Measurements from ENCODE around the gene RAB36.

RAB36 gene

GRCh38 chr22:23153994-23154393, 8.7 kb downstream of the RAB36 start:
- no peaks in the 10 kb centered on the region for H3K27me3 ChIP-seq (ENCODE audit: insufficient read depth, low read length, poor library complexity, severe bottlenecking)
- no peak for TF ChIP-seq CTCF (conservative IDR thresholded peaks at IDR 0.05; ENCODE audit: low read length)
- TF ChIP-seq EZH2phosphoT487 (IDR thresholded peaks at IDR 0.05; ENCODE audit: borderline replicate concordance) = no peak
- H3K9ac ChIP-seq (ENCODE audit: low read depth, low read length, poor library complexity, severe bottlenecking) = no peak overlapping the region

GRCh38 chr22:23154461-23154860, 9.2 kb downstream of the RAB36 start:
- no peak overlapping the region for H2AFZ ChIP-seq (ENCODE audit: low read length)
- H4K20me1 ChIP-seq (ENCODE audit: insufficient read depth, low read length, poor library complexity, severe bottlenecking) = no peaks in the 10 kb centered on the region
- H3K9me3 ChIP-seq (ENCODE audit: insufficient read depth, low read depth, low read length) = no peaks in the 10 kb centered on the region
- H3K79me2 ChIP-seq (ENCODE audit: insufficient read depth, low read length) = no peaks in the 10 kb centered on the region
- no peaks in the 10 kb centered on the region for H3K9me2 ChIP-seq (replicated peaks; ENCODE audit: low read depth, low read length)
- H3K4me2 ChIP-seq (ENCODE audit: low read depth, low read length, poor library complexity, severe bottlenecking) = no peak overlapping the region
- peaks cover 3% of the 10 kb centered on the region for H3K4me1 ChIP-seq (ENCODE audit: insufficient read depth, low read length, poor library complexity, severe bottlenecking)
- TF ChIP-seq EZH2phosphoT487 (IDR thresholded peaks at IDR 0.05; ENCODE audit: borderline replicate concordance) = no peak
- no peaks in the 10 kb centered on the region for H3K36me3 ChIP-seq (ENCODE audit: insufficient read depth, low read length)
- no peaks in the 10 kb centered on the region for H3F3A ChIP-seq (ENCODE audit: low read depth)
- no peak overlapping the region for H3K4me3 ChIP-seq (ENCODE audit: low read length, poor library complexity, severe bottlenecking)
- H3K9ac ChIP-seq (ENCODE audit: low read depth, low read length, poor library complexity, severe bottlenecking) = no peak overlapping the region
- no peaks in the 10 kb centered on the region for H3K27me3 ChIP-seq (ENCODE audit: insufficient read depth, low read length, poor library complexity, severe bottlenecking)

More at GRCh38 chr22:23153994-23154393, 8.7 kb downstream of the RAB36 start:
- Histone ChIP-seq H3K4me2 (ENCODE audit: low read depth, low read length, poor library complexity, severe bottlenecking) (no peak overlapping the region), H4K20me1 (ENCODE audit: insufficient read depth, low read length, poor library complexity, severe bottlenecking) (no peaks in the 10 kb centered on the region), H2AFZ (ENCODE audit: low read length) (no peak overlapping the region), H3K79me2 (ENCODE audit: insufficient read depth, low read length) (no peaks in the 10 kb centered on the region), H3K4me1 (ENCODE audit: insufficient read depth, low read length, poor library complexity, severe bottlenecking) (peaks cover 3% of the 10 kb centered on the region), H3K9me2 (replicated peaks; ENCODE audit: low read depth, low read length) (no peaks in the 10 kb centered on the region), H3K4me3 (ENCODE audit: low read length, poor library complexity, severe bottlenecking) (no peak overlapping the region), H3K9me3 (ENCODE audit: insufficient read depth, low read depth, low read length) (no peaks in the 10 kb centered on the region), H3F3A (ENCODE audit: low read depth) (no peaks in the 10 kb centered on the region), H3K36me3 (ENCODE audit: insufficient read depth, low read length) (no peaks in the 10 kb centered on the region)

- Histone ChIP-seq H3K9me2 (replicated peaks; ENCODE audit: low read depth, low read length) (no peaks in the 10 kb centered on the region), H3K4me2 (ENCODE audit: low read depth, low read length, poor library complexity, severe bottlenecking) (no peak overlapping the region), H3K27me3 (ENCODE audit: insufficient read depth, low read length, poor library complexity, severe bottlenecking) (no peaks in the 10 kb centered on the region), H3K79me2 (ENCODE audit: insufficient read depth, low read length) (no peaks in the 10 kb centered on the region), H2AFZ (ENCODE audit: low read length) (no peak overlapping the region), H3K9ac (ENCODE audit: low read depth, low read length, poor library complexity, severe bottlenecking) (no peak overlapping the region), H3F3A (ENCODE audit: low read depth) (no peaks in the 10 kb centered on the region), H3K4me1 (ENCODE audit: insufficient read depth, low read length, poor library complexity, severe bottlenecking) (peaks cover 3% of the 10 kb centered on the region), H4K20me1 (ENCODE audit: insufficient read depth, low read length, poor library complexity, severe bottlenecking) (no peaks in the 10 kb centered on the region), H3K4me3 (ENCODE audit: low read length, poor library complexity, severe bottlenecking) (no peak overlapping the region), H3K9me3 (ENCODE audit: insufficient read depth, low read depth, low read length) (no peaks in the 10 kb centered on the region), H3K36me3 (ENCODE audit: insufficient read depth, low read length) (no peaks in the 10 kb centered on the region)
- TF ChIP-seq CTCF (conservative IDR thresholded peaks at IDR 0.05; ENCODE audit: low read length) (no peak), EZH2phosphoT487 (IDR thresholded peaks at IDR 0.05; ENCODE audit: borderline replicate concordance) (no peak)
These were observed 9.9 kb downstream of the RAB36 start for GRCh38 chr22:23155143-23155542.

- Histone ChIP-seq H3K9me3 (ENCODE audit: insufficient read depth, low read depth, low read length) (no peaks in the 10 kb centered on the region), H3K4me2 (ENCODE audit: low read depth, low read length, poor library complexity, severe bottlenecking) (no peak overlapping the region), H3K36me3 (ENCODE audit: insufficient read depth, low read length) (no peaks in the 10 kb centered on the region), H3K4me3 (ENCODE audit: low read length, poor library complexity, severe bottlenecking) (no peak overlapping the region), H2AFZ (ENCODE audit: low read length) (no peak overlapping the region), H3K79me2 (ENCODE audit: insufficient read depth, low read length) (no peaks in the 10 kb centered on the region), H3K4me1 (ENCODE audit: insufficient read depth, low read length, poor library complexity, severe bottlenecking) (peaks cover 3% of the 10 kb centered on the region), H3K9ac (ENCODE audit: low read depth, low read length, poor library complexity, severe bottlenecking) (no peak overlapping the region), H3F3A (ENCODE audit: low read depth) (no peaks in the 10 kb centered on the region), H4K20me1 (ENCODE audit: insufficient read depth, low read length, poor library complexity, severe bottlenecking) (no peaks in the 10 kb centered on the region), H3K9me2 (replicated peaks; ENCODE audit: low read depth, low read length) (no peaks in the 10 kb centered on the region), H3K27me3 (ENCODE audit: insufficient read depth, low read length, poor library complexity, severe bottlenecking) (no peaks in the 10 kb centered on the region)
- TF ChIP-seq CTCF (conservative IDR thresholded peaks at IDR 0.05; ENCODE audit: low read length) (no peak), EZH2phosphoT487 (IDR thresholded peaks at IDR 0.05; ENCODE audit: borderline replicate concordance) (no peak)
These were observed 10.6 kb downstream of the RAB36 start for GRCh38 chr22:23155831-23156230.
